Measurements from ENCODE around the gene SLC25A43.
"Not testable (repeated sequence)": the region's sequence is repeated elsewhere in the genome, so short reads cannot be mapped to it uniquely, and the experiment has no call there.

Gene SLC25A43

GRCh38 chrX:119410027-119410819 is 11.1 kb downstream of the SLC25A43 start:
- DNase-seq: no peak

GRCh38 chrX:119410854-119411253 is 11.7 kb downstream of the SLC25A43 start:
- no peak for DNase-seq

GRCh38 chrX:119411959-119412358 is 12.8 kb downstream of the SLC25A43 start:
- no peak for DNase-seq

GRCh38 chrX:119417376-119417775 is 18.2 kb downstream of the SLC25A43 start:
- no peak for DNase-seq

GRCh38 chrX:119417842-119418241 is 18.7 kb downstream of the SLC25A43 start:
- DNase-seq: no peak

- no peak for DNase-seq
Measured at GRCh38 chrX:119419146-119419545, 20.0 kb downstream of the SLC25A43 start.

GRCh38 chrX:119419898-119420297 is 20.8 kb downstream of the SLC25A43 start:
- no peak for DNase-seq

GRCh38 chrX:119421016-119421705 is 22.0 kb downstream of the SLC25A43 start:
- DNase-seq: no peak

- no peak for DNase-seq
Measured at GRCh38 chrX:119423631-119424030, 24.5 kb downstream of the SLC25A43 start.

GRCh38 chrX:119424999-119425398 is 25.9 kb downstream of the SLC25A43 start:
- no peak for DNase-seq

GRCh38 chrX:119427024-119427794 is 28.1 kb downstream of the SLC25A43 start:
- DNase-seq: peak; percentile 54

- DNase-seq: no peak
Measured at GRCh38 chrX:119427795-119428185, 28.7 kb downstream of the SLC25A43 start.

GRCh38 chrX:119429471-119429870 is 30.3 kb downstream of the SLC25A43 start:
- no peak for DNase-seq

- not testable (repeated sequence) for DNase-seq
Measured at GRCh38 chrX:119441295-119441694, 42.2 kb downstream of the SLC25A43 start.

GRCh38 chrX:119442286-119442685 is 43.1 kb downstream of the SLC25A43 start:
- DNase-seq: no peak

- no peak for DNase-seq
Measured at GRCh38 chrX:119453202-119453601, 54.1 kb downstream of the SLC25A43 start.

- DNase-seq: no peak
Measured at GRCh38 chrX:119455264-119455663, 56.1 kb downstream of the SLC25A43 start.

- no peak for DNase-seq
Measured at GRCh38 chrX:119459181-119459580, 60.0 kb downstream of the SLC25A43 start.

- no peak for DNase-seq
Measured at GRCh38 chrX:119465555-119465954, 66.4 kb downstream of the SLC25A43 start.

- no peak for DNase-seq
Measured at GRCh38 chrX:119466970-119467369, 67.8 kb downstream of the SLC25A43 start.

- no peak for DNase-seq
Measured at GRCh38 chrX:119467433-119467832, 68.3 kb downstream of the SLC25A43 start.

- DNase-seq: peak; percentile 66
Measured at GRCh38 chrX:119467842-119468550, 68.9 kb downstream of the SLC25A43 start, which contains the start of gene SLC25A5. SLC25A5 (plus strand) TSS chrX:119468444; CDS start chrX:119468516, 72 bp downstream.

Data from GF-D8 (cell line).